HFFc6 (cell line): Measurements from ENCODE around the gene SPTSSA. TPM values are rescaled to one million over a fixed set of nuclear protein-coding genes. Genes with fewer than 3 reads are reported as not detected.

Experiments used
- DNase-seq: peaks from one replicate; pipeline ENCODE4 v3.0.0-alpha.2; 2018
- H3K27ac Mint-ChIP-seq: 2 replicates; pipeline ENCODE4 v1.8.0; 2020; ENCODE audit warnings: mild to moderate bottlenecking, mixed read lengths
- H3K27me3 Mint-ChIP-seq: 2 replicates; pipeline ENCODE4 v1.8.0; 2021; ENCODE audit warnings: mild to moderate bottlenecking, moderate library complexity, mixed read lengths; ENCODE audit not compliant: insufficient read depth
- H3K36me3 Mint-ChIP-seq: 2 replicates; pipeline ENCODE4 v1.8.0; 2021; ENCODE audit warnings: low read depth, mixed read lengths
- H3K4me1 Mint-ChIP-seq: 2 replicates; pipeline ENCODE4 v1.8.0; 2020; ENCODE audit warnings: low read depth, mixed read lengths
- H3K4me3 Mint-ChIP-seq: 2 replicates; pipeline ENCODE4 v1.8.0; 2020; ENCODE audit warnings: mild to moderate bottlenecking, moderate library complexity, mixed read lengths
- H3K9me3 Mint-ChIP-seq: 2 replicates; pipeline ENCODE4 v1.8.0; 2020; ENCODE audit warnings: mild to moderate bottlenecking, mixed read lengths
- total RNA-seq, 6 experiments: library from RNA; stranded (reverse); fragmentation: NEBNext Ultra II Directional; extraction: Animal tissue kit (Norgen Biotek cat#: 25700); gene quantifications; 2 replicates in 1 of 6; 3 replicates in 5 of 6; pipeline ENCODE4 v1.2.3, GENCODE V29; 2021
- TF ChIP-seq, protein P1 (sequence below): fragments of 200-600 bp; sonication (generic); IDR thresholded peaks from 2 replicates; pipeline ENCODE4 v1.5.0; 2021; ENCODE audit warnings: antibody characterized with exemption, mild to moderate bottlenecking

Gene SPTSSA
- total RNA-seq, 6 experiments from 2014 or later, result 13.4 to 16.5 (median 15.4) TPM

- DNase-seq, result no peak
- Mint-ChIP-seq H3K4me1 (peaks cover 35% of the 10 kb centered on the region), H3K36me3 (no peaks in the 10 kb centered on the region), H3K4me3 (no peak overlapping the region), H3K27me3 (no peaks in the 10 kb centered on the region; the same call in 1 of the 2 replicates), H3K9me3 (no peaks in the 10 kb centered on the region), H3K27ac (peak overlapping the region; percentile 65)
- TF ChIP-seq, protein P1, sequence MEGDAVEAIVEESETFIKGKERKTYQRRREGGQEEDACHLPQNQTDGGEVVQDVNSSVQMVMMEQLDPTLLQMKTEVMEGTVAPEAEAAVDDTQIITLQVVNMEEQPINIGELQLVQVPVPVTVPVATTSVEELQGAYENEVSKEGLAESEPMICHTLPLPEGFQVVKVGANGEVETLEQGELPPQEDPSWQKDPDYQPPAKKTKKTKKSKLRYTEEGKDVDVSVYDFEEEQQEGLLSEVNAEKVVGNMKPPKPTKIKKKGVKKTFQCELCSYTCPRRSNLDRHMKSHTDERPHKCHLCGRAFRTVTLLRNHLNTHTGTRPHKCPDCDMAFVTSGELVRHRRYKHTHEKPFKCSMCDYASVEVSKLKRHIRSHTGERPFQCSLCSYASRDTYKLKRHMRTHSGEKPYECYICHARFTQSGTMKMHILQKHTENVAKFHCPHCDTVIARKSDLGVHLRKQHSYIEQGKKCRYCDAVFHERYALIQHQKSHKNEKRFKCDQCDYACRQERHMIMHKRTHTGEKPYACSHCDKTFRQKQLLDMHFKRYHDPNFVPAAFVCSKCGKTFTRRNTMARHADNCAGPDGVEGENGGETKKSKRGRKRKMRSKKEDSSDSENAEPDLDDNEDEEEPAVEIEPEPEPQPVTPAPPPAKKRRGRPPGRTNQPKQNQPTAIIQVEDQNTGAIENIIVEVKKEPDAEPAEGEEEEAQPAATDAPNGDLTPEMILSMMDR, result no peak
Measured at GRCh38 chr14:34502001-34502400, 40.0 kb upstream of the SPTSSA start.

DNA sequence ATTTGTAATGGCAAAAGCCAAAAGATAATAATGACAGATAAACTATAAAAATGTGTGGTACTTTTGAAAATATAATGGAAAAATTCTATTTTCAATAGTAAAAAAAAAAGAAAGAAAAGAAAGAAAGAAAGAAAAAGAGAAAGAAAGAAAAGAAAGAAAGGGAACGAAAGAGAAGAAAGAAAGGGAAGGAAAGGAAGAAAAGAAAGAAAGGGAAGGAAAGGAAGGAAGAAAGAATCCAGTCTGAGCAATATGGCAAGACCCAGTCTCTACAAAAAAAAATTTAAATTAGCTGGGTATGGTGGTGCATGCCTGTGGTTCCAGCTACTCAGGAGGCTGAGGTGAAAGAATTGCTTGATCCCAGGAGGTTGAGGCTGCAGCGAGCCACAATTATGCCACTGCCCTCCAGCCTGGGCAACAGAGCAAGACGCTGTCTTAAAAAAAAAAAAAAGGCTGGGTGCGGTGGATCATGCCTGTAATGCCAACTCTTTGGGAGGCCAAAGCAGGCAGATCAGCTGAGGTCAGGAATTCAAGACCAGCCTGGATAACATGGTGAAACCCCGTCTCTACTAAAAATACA lies 39.1 kb upstream of the SPTSSA start:
- Mint-ChIP-seq H3K27me3 (no peaks in the 10 kb centered on the region; the same call in 1 of the 2 replicates), H3K4me1 (peaks cover 44% of the 10 kb centered on the region), H3K36me3 (no peaks in the 10 kb centered on the region), H3K9me3 (no peaks in the 10 kb centered on the region), H3K4me3 (no peak overlapping the region), H3K27ac (no peak overlapping the region)
- no peak for DNase-seq
- TF ChIP-seq, protein P1, result no peak

- H3K9me3 Mint-ChIP-seq, result no peaks in the 10 kb centered on the region
- H3K4me3 Mint-ChIP-seq, result no peak overlapping the region
- peak overlapping the region; percentile 60 for H3K27ac Mint-ChIP-seq
- TF ChIP-seq, protein P1, result peak; percentile 68
- H3K36me3 Mint-ChIP-seq, result no peaks in the 10 kb centered on the region
- peak; percentile 30 for DNase-seq
- no peaks in the 10 kb centered on the region; the same call in 1 of the 2 replicates for H3K27me3 Mint-ChIP-seq
- peaks cover 45% of the 10 kb centered on the region for H3K4me1 Mint-ChIP-seq
Measured at GRCh38 chr14:34498684-34499412, 36.8 kb upstream of the SPTSSA start.

GRCh38 chr14:34496679-34497513 lies 34.9 kb upstream of the SPTSSA start:
- Mint-ChIP-seq H3K9me3 (no peaks in the 10 kb centered on the region), H3K27ac (peak overlapping the region; percentile 100), H3K36me3 (no peaks in the 10 kb centered on the region), H3K4me1 (peaks cover 32% of the 10 kb centered on the region), H3K4me3 (peak overlapping the region; percentile 73), H3K27me3 (no peaks in the 10 kb centered on the region; the same call in 1 of the 2 replicates)
- TF ChIP-seq, protein P1, result peak; percentile 67
- peak; percentile 98 for DNase-seq

- H3K4me1 Mint-ChIP-seq, result peaks cover 35% of the 10 kb centered on the region
- H3K9me3 Mint-ChIP-seq, result no peaks in the 10 kb centered on the region
- DNase-seq, result no peak
- no peaks in the 10 kb centered on the region; the same call in 1 of the 2 replicates for H3K27me3 Mint-ChIP-seq
- no peaks in the 10 kb centered on the region for H3K36me3 Mint-ChIP-seq
- TF ChIP-seq, protein P1, result no peak
- H3K27ac Mint-ChIP-seq, result peak overlapping the region; percentile 100
- no peak overlapping the region for H3K4me3 Mint-ChIP-seq
Measured at GRCh38 chr14:34496007-34496678, 34.1 kb upstream of the SPTSSA start.
